HG03575 (cell line): ENCODE data around the gene MAN2A1.
"Not testable (repeated sequence)": the region's sequence is repeated elsewhere in the genome, so short reads cannot be mapped to it uniquely, and the experiment has no call there.

Experiments
- ATAC-seq: cut with Tn5 transposase; IDR thresholded peaks from one replicate; pipeline ENCODE4 v1.9.1; 2021; ENCODE audit not compliant: unreplicated experiment, insufficient number of reproducible peaks, low FRiP score; ENCODE audit errors: extremely low read depth

MAN2A1 gene

GRCh38 chr5:109878887-109879286 is 189.2 kb downstream of the MAN2A1 start:
- no peak for ATAC-seq

- no peak for ATAC-seq
Observed at GRCh38 chr5:109880907-109881685, 191.4 kb downstream of the MAN2A1 start.

GRCh38 chr5:109882546-109882945 is 192.8 kb downstream of the MAN2A1 start:
- ATAC-seq = no peak

GRCh38 chr5:109884676-109885075 is 194.9 kb downstream of the MAN2A1 start:
- no peak for ATAC-seq

GRCh38 chr5:109885205-109885604 is 195.5 kb downstream of the MAN2A1 start:
- ATAC-seq = no peak

GRCh38 chr5:109888989-109889388 is 199.3 kb downstream of the MAN2A1 start:
- ATAC-seq = no peak

- not testable (repeated sequence) for ATAC-seq
Observed at GRCh38 chr5:109893271-109893670, 203.5 kb downstream of the MAN2A1 start.

GRCh38 chr5:109898269-109899162 is 208.8 kb downstream of the MAN2A1 start:
- ATAC-seq = no peak

GRCh38 chr5:109899163-109899535 is 209.4 kb downstream of the MAN2A1 start:
- ATAC-seq = no peak

DNA sequence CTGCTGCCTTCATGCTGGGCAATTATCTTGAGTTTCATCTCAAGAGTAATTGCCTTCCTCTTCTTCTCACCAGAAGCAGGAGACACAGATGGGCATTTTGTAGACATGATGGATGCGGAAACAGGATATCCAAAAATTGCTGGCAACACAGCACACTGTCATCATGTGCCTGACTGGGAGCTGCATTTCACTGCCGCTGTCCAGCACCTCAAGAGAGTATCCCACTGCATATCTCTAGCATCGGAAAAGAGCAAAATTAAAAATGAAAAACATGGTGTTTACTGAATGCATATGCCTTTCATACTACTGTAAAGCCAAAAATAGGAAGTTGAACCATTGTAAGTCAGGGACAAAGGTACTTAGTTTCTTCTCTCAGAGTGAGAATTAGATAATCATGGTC is 210.7 kb downstream of the MAN2A1 start:
- no peak for ATAC-seq

GRCh38 chr5:109900911-109901627 is 211.3 kb downstream of the MAN2A1 start:
- no peak for ATAC-seq

DNA sequence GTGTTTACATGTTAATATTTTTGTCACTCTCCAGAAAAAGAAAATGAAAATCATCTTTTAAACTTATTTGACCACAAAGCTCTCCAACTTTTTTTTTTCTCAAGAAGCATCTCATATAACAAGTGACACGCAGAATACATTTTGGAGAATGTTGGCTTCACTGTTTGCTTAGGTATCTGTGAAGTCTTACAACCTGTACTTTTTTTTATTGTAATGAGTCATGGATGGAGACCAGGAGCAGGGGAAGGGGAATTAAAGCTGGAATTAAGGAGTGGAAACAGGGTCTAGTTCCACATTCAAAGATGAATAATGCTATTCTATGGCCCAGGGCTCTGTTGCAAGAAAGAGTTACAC is 211.9 kb downstream of the MAN2A1 start:
- ATAC-seq = no peak

DNA sequence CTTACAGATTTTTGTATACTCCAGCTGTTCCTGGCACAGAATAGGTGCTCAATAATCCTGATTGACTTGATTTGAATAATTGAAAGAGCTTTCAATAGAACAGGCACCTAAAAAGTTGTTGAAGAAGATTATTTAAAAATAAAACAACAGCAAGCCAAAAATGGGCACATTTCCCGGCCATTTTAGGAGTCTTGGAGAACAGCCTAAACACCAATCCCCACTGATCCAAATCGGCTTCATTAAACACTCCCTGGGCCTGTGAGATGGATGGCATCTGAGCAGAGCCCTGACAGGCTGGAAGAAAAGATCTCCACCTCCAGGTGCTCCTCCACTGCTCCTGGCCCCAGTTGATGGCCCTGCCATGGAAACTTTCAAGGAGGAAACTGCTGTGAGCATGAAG is 213.3 kb downstream of the MAN2A1 start:
- no peak for ATAC-seq

DNA sequence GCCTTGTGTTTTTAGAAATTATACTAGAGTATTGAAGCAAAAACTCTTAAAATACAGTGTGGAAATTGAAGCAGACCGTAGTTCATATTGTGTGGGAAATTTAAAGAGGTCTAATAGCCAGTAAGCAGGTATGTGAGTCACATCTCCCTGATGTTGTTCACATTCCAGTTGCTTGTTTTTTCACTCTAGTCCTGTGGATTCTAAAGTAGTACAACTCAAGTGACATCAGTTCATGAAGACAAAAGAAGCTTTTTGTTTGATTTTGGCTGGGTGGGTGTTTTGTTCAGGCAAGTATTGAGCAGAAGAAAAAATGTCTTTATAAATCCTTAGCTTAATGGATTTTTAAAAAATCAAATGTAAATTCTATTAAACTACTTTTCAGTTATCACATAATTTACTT is 216.2 kb downstream of the MAN2A1 start:
- no peak for ATAC-seq

DNA sequence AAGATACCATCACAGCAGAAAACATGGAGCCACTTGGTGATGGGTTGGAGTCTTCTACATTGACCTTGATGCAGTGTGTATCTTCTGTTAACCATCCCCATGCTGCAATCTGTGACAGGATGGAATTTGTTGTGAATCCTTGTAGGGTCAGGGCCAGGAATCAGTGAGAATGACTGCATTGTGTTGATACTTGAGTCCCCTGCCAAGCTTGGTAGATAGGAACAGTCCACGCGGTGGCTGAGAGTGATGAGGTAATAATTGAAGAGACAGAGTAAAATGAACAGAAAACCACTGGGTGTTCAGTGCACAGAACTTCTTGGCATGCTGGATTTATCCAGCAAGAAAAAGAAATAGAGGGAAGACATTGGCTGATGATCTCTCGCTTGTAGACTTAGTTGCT is 217.5 kb downstream of the MAN2A1 start:
- no peak for ATAC-seq

- no peak for ATAC-seq
Observed at GRCh38 chr5:109907731-109908130, 218.0 kb downstream of the MAN2A1 start.

- no peak for ATAC-seq
Observed at GRCh38 chr5:109908366-109908765, 218.6 kb downstream of the MAN2A1 start.

- no peak for ATAC-seq
Observed at GRCh38 chr5:109910874-109911273, 221.1 kb downstream of the MAN2A1 start.

DNA sequence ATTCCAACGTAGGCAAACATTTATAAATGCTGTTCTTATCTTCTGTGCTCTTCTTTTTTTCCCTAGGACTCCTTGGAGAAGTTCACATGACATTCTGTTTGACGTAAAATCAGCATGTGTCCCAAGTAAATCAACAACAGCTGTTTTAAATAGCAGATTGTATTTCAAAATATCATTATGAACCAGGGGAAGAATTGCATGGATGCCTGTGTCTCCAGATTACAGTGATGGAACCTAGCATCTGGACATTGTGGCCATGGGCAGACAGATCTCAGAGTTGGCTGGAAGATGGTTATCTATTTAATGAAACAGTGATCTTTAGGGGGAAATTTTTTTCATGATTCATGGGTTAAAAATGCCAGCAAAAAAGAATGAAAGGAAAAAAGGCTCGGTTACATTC is 222.0 kb downstream of the MAN2A1 start:
- ATAC-seq = no peak

- ATAC-seq = no peak
Observed at GRCh38 chr5:109914906-109915305, 225.2 kb downstream of the MAN2A1 start.
